DND-41 (cell line): ENCODE measurements around the gene CDC16.

Source experiments
- ATAC-seq: fragments of 200-7000 bp; cut with Tn5 transposase; 3 replicates; pipeline ENCODE4 v1.9.1; 2021; ENCODE audit warnings: low read depth; ENCODE audit not compliant: insufficient read depth
- DNase-seq: peaks from one replicate; pipeline ENCODE4 v3.0.0-alpha.2; 2020
- H2AFZ ChIP-seq: 2 replicates; pipeline ENCODE4 v1.6.0; 2012; ENCODE audit warnings: low read depth, low read length
- H3K27ac ChIP-seq: 2 replicates; pipeline ENCODE4 v1.5.1; 2012; ENCODE audit warnings: low read length, inconsistent platforms
- H3K27me3 ChIP-seq: fragments of 200-600 bp; sonication (generic); 2 replicates; pipeline ENCODE4 v1.6.0; 2012; ENCODE audit warnings: low read length, mild to moderate bottlenecking, inconsistent platforms; ENCODE audit not compliant: insufficient read depth, poor library complexity
- H3K36me3 ChIP-seq: 2 replicates; pipeline ENCODE4 v1.5.1; 2012; ENCODE audit warnings: low read length, inconsistent platforms; ENCODE audit not compliant: insufficient read depth
- H3K4me1 ChIP-seq: 2 replicates; pipeline ENCODE4 v1.5.1; 2012; ENCODE audit warnings: mild to moderate bottlenecking, low read length; ENCODE audit not compliant: insufficient read depth
- H3K4me2 ChIP-seq: 2 replicates; pipeline ENCODE4 v1.6.0; 2012; ENCODE audit warnings: mild to moderate bottlenecking, moderate library complexity, low read length, inconsistent platforms; ENCODE audit not compliant: insufficient read depth
- H3K4me3 ChIP-seq, 2 experiments: fragments of 200-600 bp in 1 of 2; shearing (Covaris generic) in 1 of 2; 2 replicates each; pipeline ENCODE4 v1.5.1; 2012 to 2016; ENCODE audit warnings: inconsistent platforms in 2 of 2, low read length in 2 of 2, mild to moderate bottlenecking in 2 of 2, low read depth in 1 of 2, moderate library complexity in 1 of 2
- H3K79me2 ChIP-seq: 2 replicates; pipeline ENCODE4 v1.6.0; 2012; ENCODE audit warnings: low read length, inconsistent platforms; ENCODE audit not compliant: insufficient read depth
- H3K9ac ChIP-seq: 2 replicates; pipeline ENCODE4 v1.6.0; 2012; ENCODE audit warnings: low read depth, mild to moderate bottlenecking, inconsistent platforms, low read length, moderate library complexity
- H3K9me3 ChIP-seq: 2 replicates; pipeline ENCODE4 v1.5.1; 2012; ENCODE audit warnings: low read length, moderate library complexity, mild to moderate bottlenecking, inconsistent platforms; ENCODE audit not compliant: insufficient read depth, severe bottlenecking
- H4K20me1 ChIP-seq: 2 replicates; pipeline ENCODE4 v1.6.0; 2012; ENCODE audit warnings: low read length; ENCODE audit not compliant: insufficient read depth
- EZH2 ChIP-seq: IDR thresholded peaks from 3 replicates; pipeline ENCODE4 v1.6.1; 2012; ENCODE audit warnings: borderline replicate concordance, low read depth, mild to moderate bottlenecking, moderate library complexity, low read length, inconsistent platforms; ENCODE audit not compliant: severe bottlenecking
- TF ChIP-seq, protein P1 (sequence below): IDR thresholded peaks from 2 replicates; pipeline ENCODE4 v1.5.1; 2012; ENCODE audit warnings: borderline replicate concordance, low read length, moderate library complexity, mild to moderate bottlenecking; ENCODE audit not compliant: poor library complexity, severe bottlenecking; ENCODE audit errors: extremely low read depth

Gene CDC16

GRCh38 chr13:114212158-114212495, 22.6 kb upstream of the CDC16 start:
- Histone ChIP-seq H3K4me3 (no peak overlapping the region), H3K9me3 (peaks cover 4% of the 10 kb centered on the region), H3K9ac (no peak overlapping the region), H3K4me2 (no peak overlapping the region), H2AFZ (no peak overlapping the region), H4K20me1 (no peaks in the 10 kb centered on the region), H3K79me2 (no peaks in the 10 kb centered on the region), H3K4me1 (no peaks in the 10 kb centered on the region), H3K27ac (no peak overlapping the region), H3K27me3 (no peaks in the 10 kb centered on the region), H3K36me3 (no peaks in the 10 kb centered on the region)
- TF ChIP-seq, protein P1, sequence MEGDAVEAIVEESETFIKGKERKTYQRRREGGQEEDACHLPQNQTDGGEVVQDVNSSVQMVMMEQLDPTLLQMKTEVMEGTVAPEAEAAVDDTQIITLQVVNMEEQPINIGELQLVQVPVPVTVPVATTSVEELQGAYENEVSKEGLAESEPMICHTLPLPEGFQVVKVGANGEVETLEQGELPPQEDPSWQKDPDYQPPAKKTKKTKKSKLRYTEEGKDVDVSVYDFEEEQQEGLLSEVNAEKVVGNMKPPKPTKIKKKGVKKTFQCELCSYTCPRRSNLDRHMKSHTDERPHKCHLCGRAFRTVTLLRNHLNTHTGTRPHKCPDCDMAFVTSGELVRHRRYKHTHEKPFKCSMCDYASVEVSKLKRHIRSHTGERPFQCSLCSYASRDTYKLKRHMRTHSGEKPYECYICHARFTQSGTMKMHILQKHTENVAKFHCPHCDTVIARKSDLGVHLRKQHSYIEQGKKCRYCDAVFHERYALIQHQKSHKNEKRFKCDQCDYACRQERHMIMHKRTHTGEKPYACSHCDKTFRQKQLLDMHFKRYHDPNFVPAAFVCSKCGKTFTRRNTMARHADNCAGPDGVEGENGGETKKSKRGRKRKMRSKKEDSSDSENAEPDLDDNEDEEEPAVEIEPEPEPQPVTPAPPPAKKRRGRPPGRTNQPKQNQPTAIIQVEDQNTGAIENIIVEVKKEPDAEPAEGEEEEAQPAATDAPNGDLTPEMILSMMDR: no peak
- TF ChIP-seq EZH2: no peak
- no peak for ATAC-seq
- no peak for DNase-seq

- Histone ChIP-seq H4K20me1 (no peaks in the 10 kb centered on the region), H3K4me1 (peaks cover 1% of the 10 kb centered on the region; the same call in 1 of the 2 replicates), H3K9me3 (no peaks in the 10 kb centered on the region), H3K36me3 (no peaks in the 10 kb centered on the region), H3K9ac (no peak overlapping the region), H2AFZ (no peak overlapping the region), H3K27ac (no peak overlapping the region), H3K4me2 (no peak overlapping the region), H3K79me2 (no peaks in the 10 kb centered on the region), H3K27me3 (no peaks in the 10 kb centered on the region), H3K4me3 (no peak overlapping the region)
- ATAC-seq (no peak), DNase-seq (no peak)
- TF ChIP-seq, protein P1: no peak
- TF ChIP-seq EZH2: no peak
Measured at GRCh38 chr13:114213980-114214379, 20.7 kb upstream of the CDC16 start.

- Histone ChIP-seq H3K36me3 (no peaks in the 10 kb centered on the region), H3K9me3 (no peaks in the 10 kb centered on the region), H3K27me3 (no peaks in the 10 kb centered on the region), H3K4me3 (no peak overlapping the region), H4K20me1 (no peaks in the 10 kb centered on the region), H2AFZ (no peak overlapping the region), H3K4me2 (peak overlapping the region; percentile 41), H3K9ac (no peak overlapping the region), H3K4me1 (peaks cover 14% of the 10 kb centered on the region), H3K27ac (peak overlapping the region; percentile 50), H3K79me2 (no peaks in the 10 kb centered on the region)
- TF ChIP-seq, protein P1: no peak
- no peak for TF ChIP-seq EZH2
- ATAC-seq (peak; percentile 61; the same call in 2 of the 3 replicates), DNase-seq (no peak)
Measured at GRCh38 chr13:114219392-114219791, 15.3 kb upstream of the CDC16 start.

- H3K79me2 ChIP-seq: no peaks in the 10 kb centered on the region
- no peak overlapping the region for H2AFZ ChIP-seq
- H3K4me2 ChIP-seq: no peak overlapping the region
- H4K20me1 ChIP-seq: no peaks in the 10 kb centered on the region
- no peak overlapping the region for H3K9ac ChIP-seq
- H3K36me3 ChIP-seq: no peaks in the 10 kb centered on the region
- no peak for TF ChIP-seq EZH2
- TF ChIP-seq, protein P1: no peak
- DNase-seq (no peak), ATAC-seq (no peak)
- no peak overlapping the region for H3K4me3 ChIP-seq
- no peaks in the 10 kb centered on the region for H3K27me3 ChIP-seq
- H3K9me3 ChIP-seq: no peaks in the 10 kb centered on the region
- H3K4me1 ChIP-seq: peaks cover 27% of the 10 kb centered on the region
- H3K27ac ChIP-seq: no peak overlapping the region
Measured at GRCh38 chr13:114222461-114222968, 12.2 kb upstream of the CDC16 start.
